Ishikawa (cell line): Measurements from ENCODE around the gene ADAMTS20.

Source experiments
- CEBPB ChIP-seq: IDR thresholded peaks from 2 replicates; pipeline ENCODE4 v1.6.1; 2012
- CREB1 ChIP-seq: IDR thresholded peaks from 2 replicates; pipeline ENCODE4 v1.6.1; 2012; ENCODE audit warnings: low read depth
- EGR1 ChIP-seq: IDR thresholded peaks from 2 replicates; pipeline ENCODE4 v1.6.1; 2012
- EP300 ChIP-seq: IDR thresholded peaks from 2 replicates; pipeline ENCODE4 v1.6.1; 2012; ENCODE audit warnings: borderline replicate concordance
- FOXM1 ChIP-seq: IDR thresholded peaks from 2 replicates; pipeline ENCODE4 v1.6.1; 2012; ENCODE audit warnings: low read depth, borderline replicate concordance
- MAX ChIP-seq: IDR thresholded peaks from 2 replicates; pipeline ENCODE4 v1.6.1; 2012
- NFIC ChIP-seq: IDR thresholded peaks from 2 replicates; pipeline ENCODE4 v1.6.1; 2012
- RAD21 ChIP-seq: IDR thresholded peaks from 2 replicates; pipeline ENCODE4 v1.6.1; 2012; ENCODE audit warnings: low read depth
- REST ChIP-seq: IDR thresholded peaks from 2 replicates; pipeline ENCODE4 v1.6.1; 2012; ENCODE audit warnings: low read depth, mild to moderate bottlenecking
- TAF1 ChIP-seq: IDR thresholded peaks from 2 replicates; pipeline ENCODE4 v1.6.1; 2012; ENCODE audit warnings: low read depth, mild to moderate bottlenecking
- TCF12 ChIP-seq: IDR thresholded peaks from 2 replicates; pipeline ENCODE4 v1.6.1; 2012; ENCODE audit warnings: low read depth
- TEAD4 ChIP-seq: IDR thresholded peaks from 2 replicates; pipeline ENCODE4 v1.6.1; 2012
- USF1 ChIP-seq: IDR thresholded peaks from 2 replicates; pipeline ENCODE4 v1.6.1; 2012
- YY1 ChIP-seq: IDR thresholded peaks from 2 replicates; pipeline ENCODE4 v1.6.1; 2012; ENCODE audit warnings: low read depth
- ZBTB7A ChIP-seq: IDR thresholded peaks from 2 replicates; pipeline ENCODE4 v1.6.1; 2012; ENCODE audit warnings: low read depth

The ADAMTS20 gene

GRCh38 chr12:43462080-43462479 is 89.9 kb downstream of the ADAMTS20 start:
- TF ChIP-seq TEAD4 (no peak), USF1 (no peak), EP300 (no peak), MAX (no peak), FOXM1 (no peak), TAF1 (no peak), CEBPB (no peak)

- TF ChIP-seq TEAD4 (no peak), REST (no peak), TAF1 (no peak), YY1 (0 out of 2 replicates have a peak, but pooled peaks have one; percentile 28), MAX (no peak), CREB1 (no peak)
Observed at GRCh38 chr12:43459285-43459684, 92.7 kb downstream of the ADAMTS20 start.

GRCh38 chr12:43453761-43454160 is 98.2 kb downstream of the ADAMTS20 start:
- TF ChIP-seq REST (no peak), YY1 (no peak), ZBTB7A (no peak), TAF1 (no peak), TCF12 (no peak), CEBPB (no peak), CREB1 (no peak), USF1 (no peak), NFIC (no peak), TEAD4 (no peak), EP300 (no peak), EGR1 (no peak), MAX (no peak), RAD21 (no peak), FOXM1 (no peak)

- TF ChIP-seq RAD21 (peak; percentile 65), TEAD4 (no peak)
Observed at GRCh38 chr12:43444940-43445564, 107.0 kb downstream of the ADAMTS20 start.

- no peak for TF ChIP-seq CREB1
- TF ChIP-seq NFIC = peak; percentile 90
Observed at GRCh38 chr12:43436597-43436996, 115.4 kb downstream of the ADAMTS20 start.

GRCh38 chr12:43434614-43435013 is 117.4 kb downstream of the ADAMTS20 start:
- TF ChIP-seq RAD21 = no peak
- no peak for TF ChIP-seq MAX
- TF ChIP-seq TCF12 = no peak
- no peak for TF ChIP-seq TEAD4
- TF ChIP-seq USF1 = no peak
- TF ChIP-seq FOXM1 = no peak
- no peak for TF ChIP-seq TAF1
- TF ChIP-seq NFIC = no peak
- no peak for TF ChIP-seq EGR1
- no peak for TF ChIP-seq CREB1
- TF ChIP-seq EP300 = no peak
- TF ChIP-seq YY1 = no peak
- TF ChIP-seq REST = no peak
- TF ChIP-seq CEBPB = no peak
- TF ChIP-seq ZBTB7A = no peak
